SK-N-SH treated with all-trans-retinoic acid at 6 μM for 48 hours (cell line): ENCODE results near the gene TPH1.

Source experiments
- ATAC-seq: fragments of 200-7000 bp; cut with Tn5 transposase; 3 replicates; pipeline ENCODE4 v1.9.1; 2020; ENCODE audit warnings: mild to moderate bottlenecking, moderate library complexity
- ARNTL ChIP-seq: fragments of 450-650 bp; formaldehyde crosslinking; IDR thresholded peaks from 2 replicates; pipeline ENCODE4 v1.5.0; 2020; ENCODE audit warnings: low read depth, mild to moderate bottlenecking, moderate library complexity, borderline replicate concordance
- CREB5 ChIP-seq: fragments of 250-450 bp; sonication (Bioruptor Pico); IDR thresholded peaks from 2 replicates; pipeline ENCODE4 v1.5.1; 2020; ENCODE audit warnings: low read depth, mild to moderate bottlenecking, moderate library complexity
- CSDC2 ChIP-seq: fragments of 250-450 bp; sonication (Bioruptor Pico); IDR thresholded peaks from 2 replicates; pipeline ENCODE4 v1.5.0; 2020; ENCODE audit warnings: mild to moderate bottlenecking, moderate library complexity
- CSRNP3 ChIP-seq: fragments of 250-450 bp; sonication (Bioruptor Pico); IDR thresholded peaks from 2 replicates; pipeline ENCODE4 v1.5.1; 2021; ENCODE audit warnings: mild to moderate bottlenecking, moderate library complexity
- ESRRG ChIP-seq: fragments of 250-450 bp; sonication (Bioruptor Pico); IDR thresholded peaks from 2 replicates; pipeline ENCODE4 v1.6.1; 2021; ENCODE audit warnings: mild to moderate bottlenecking
- ISL1 ChIP-seq: fragments of 250-450 bp; sonication (Bioruptor Pico); IDR thresholded peaks from 2 replicates; pipeline ENCODE4 v2.1.2; 2022; ENCODE audit warnings: mild to moderate bottlenecking, moderate library complexity
- PPARA ChIP-seq: fragments of 250-450 bp; sonication (Bioruptor Pico); IDR thresholded peaks from 2 replicates; pipeline ENCODE4 v1.5.0; 2020; ENCODE audit warnings: mild to moderate bottlenecking, borderline replicate concordance
- SNAI2 ChIP-seq: fragments of 250-450 bp; sonication (Bioruptor Pico); IDR thresholded peaks from 2 replicates; pipeline ENCODE4 v1.5.0; 2020; ENCODE audit warnings: mild to moderate bottlenecking, moderate library complexity
- TSHZ2 ChIP-seq: fragments of 250-450 bp; sonication (Bioruptor Pico); IDR thresholded peaks from 2 replicates; pipeline ENCODE4 v1.5.0; 2020; ENCODE audit warnings: mild to moderate bottlenecking, moderate library complexity
- ZC3H10 ChIP-seq: fragments of 250-450 bp; sonication (Bioruptor Pico); IDR thresholded peaks from 2 replicates; pipeline ENCODE4 v1.5.1; 2021; ENCODE audit warnings: mild to moderate bottlenecking, moderate library complexity
- ZFP3 ChIP-seq: fragments of 250-450 bp; sonication (Bioruptor Pico); IDR thresholded peaks from 2 replicates; pipeline ENCODE4 v1.5.0; 2020; ENCODE audit warnings: mild to moderate bottlenecking, moderate library complexity
- ZFP30 ChIP-seq: fragments of 450-650 bp; formaldehyde crosslinking; IDR thresholded peaks from 2 replicates; pipeline ENCODE4 v1.5.0; 2022; ENCODE audit warnings: mild to moderate bottlenecking, moderate library complexity
- ZNF565 ChIP-seq: fragments of 450-650 bp; formaldehyde crosslinking; conservative IDR thresholded peaks from 2 replicates; pipeline ENCODE4 v1.5.0; 2020; ENCODE audit warnings: low read depth, mild to moderate bottlenecking, moderate library complexity
- ZNF8 ChIP-seq: fragments of 450-650 bp; formaldehyde crosslinking; IDR thresholded peaks from 2 replicates; pipeline ENCODE4 v1.5.0; 2020; ENCODE audit warnings: mild to moderate bottlenecking, moderate library complexity
- TF ChIP-seq, protein P1 (sequence below): fragments of 250-450 bp; sonication (Bioruptor Pico); IDR thresholded peaks from 2 replicates; pipeline ENCODE4 v1.8.0; 2021; ENCODE audit warnings: low read depth, mild to moderate bottlenecking, moderate library complexity, borderline replicate concordance
- TF ChIP-seq, protein P2 (sequence below): fragments of 250-450 bp; sonication (Bioruptor Pico); IDR thresholded peaks from 2 replicates; pipeline ENCODE4 v1.8.0; 2020; ENCODE audit warnings: mild to moderate bottlenecking, moderate library complexity, borderline replicate concordance

The TPH1 gene

GRCh38 chr11:18014876-18015275 is 31.2 kb downstream of the TPH1 start:
- ATAC-seq = no peak
- TF ChIP-seq ZC3H10 (CRISPR knock-in tag) (no peak), CREB5 (CRISPR knock-in tag) (no peak), TSHZ2 (CRISPR knock-in tag) (no peak), ZFP30 (CRISPR knock-in tag) (no peak), ISL1 (CRISPR knock-in tag) (no peak), ESRRG (CRISPR knock-in tag) (no peak), CSDC2 (CRISPR knock-in tag) (no peak), ZNF565 (CRISPR knock-in tag) (no peak), SNAI2 (CRISPR knock-in tag) (no peak), PPARA (no peak), ZNF8 (CRISPR knock-in tag) (no peak)
- TF ChIP-seq, protein P1, sequence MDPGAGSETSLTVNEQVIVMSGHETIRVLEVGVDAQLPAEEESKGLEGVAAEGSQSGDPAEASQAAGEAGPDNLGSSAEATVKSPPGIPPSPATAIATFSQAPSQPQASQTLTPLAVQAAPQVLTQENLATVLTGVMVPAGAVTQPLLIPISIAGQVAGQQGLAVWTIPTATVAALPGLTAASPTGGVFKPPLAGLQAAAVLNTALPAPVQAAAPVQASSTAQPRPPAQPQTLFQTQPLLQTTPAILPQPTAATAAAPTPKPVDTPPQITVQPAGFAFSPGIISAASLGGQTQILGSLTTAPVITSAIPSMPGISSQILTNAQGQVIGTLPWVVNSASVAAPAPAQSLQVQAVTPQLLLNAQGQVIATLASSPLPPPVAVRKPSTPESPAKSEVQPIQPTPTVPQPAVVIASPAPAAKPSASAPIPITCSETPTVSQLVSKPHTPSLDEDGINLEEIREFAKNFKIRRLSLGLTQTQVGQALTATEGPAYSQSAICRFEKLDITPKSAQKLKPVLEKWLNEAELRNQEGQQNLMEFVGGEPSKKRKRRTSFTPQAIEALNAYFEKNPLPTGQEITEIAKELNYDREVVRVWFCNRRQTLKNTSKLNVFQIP (CRISPR knock-in tag) = no peak
- TF ChIP-seq, protein P2, sequence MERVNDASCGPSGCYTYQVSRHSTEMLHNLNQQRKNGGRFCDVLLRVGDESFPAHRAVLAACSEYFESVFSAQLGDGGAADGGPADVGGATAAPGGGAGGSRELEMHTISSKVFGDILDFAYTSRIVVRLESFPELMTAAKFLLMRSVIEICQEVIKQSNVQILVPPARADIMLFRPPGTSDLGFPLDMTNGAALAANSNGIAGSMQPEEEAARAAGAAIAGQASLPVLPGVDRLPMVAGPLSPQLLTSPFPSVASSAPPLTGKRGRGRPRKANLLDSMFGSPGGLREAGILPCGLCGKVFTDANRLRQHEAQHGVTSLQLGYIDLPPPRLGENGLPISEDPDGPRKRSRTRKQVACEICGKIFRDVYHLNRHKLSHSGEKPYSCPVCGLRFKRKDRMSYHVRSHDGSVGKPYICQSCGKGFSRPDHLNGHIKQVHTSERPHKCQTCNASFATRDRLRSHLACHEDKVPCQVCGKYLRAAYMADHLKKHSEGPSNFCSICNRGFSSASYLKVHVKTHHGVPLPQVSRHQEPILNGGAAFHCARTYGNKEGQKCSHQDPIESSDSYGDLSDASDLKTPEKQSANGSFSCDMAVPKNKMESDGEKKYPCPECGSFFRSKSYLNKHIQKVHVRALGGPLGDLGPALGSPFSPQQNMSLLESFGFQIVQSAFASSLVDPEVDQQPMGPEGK (CRISPR knock-in tag) = no peak

- no peak for TF ChIP-seq ZFP3 (CRISPR knock-in tag)
- no peak for TF ChIP-seq ZNF8 (CRISPR knock-in tag)
- TF ChIP-seq, protein P2 (CRISPR knock-in tag) = no peak
- no peak for TF ChIP-seq ZFP30 (CRISPR knock-in tag)
- no peak for TF ChIP-seq ISL1 (CRISPR knock-in tag)
- TF ChIP-seq ARNTL (CRISPR knock-in tag) = no peak
- no peak for TF ChIP-seq CSRNP3 (CRISPR knock-in tag)
- TF ChIP-seq, all 23 proteins: peak for 0
- peak; percentile 6; the same call in 1 of the 3 replicates for ATAC-seq
Observed at GRCh38 chr11:18013790-18014507, 32.1 kb downstream of the TPH1 start.
